Activated CD4-positive, CD25-positive, alpha-beta regulatory T cell treated with anti-CD3 and anti-CD28 coated beads, Interleukin-2, amount 50 U/mL, for 72 hours (primary cell): ENCODE data around the gene C2CD4B.

Source experiments
- DNase-seq: peaks from one replicate; pipeline ENCODE4 v3.0.0; 2021

C2CD4B gene

GRCh38 chr15:62147149-62147548, 17.9 kb downstream of the C2CD4B start:
- no peak for DNase-seq

DNA sequence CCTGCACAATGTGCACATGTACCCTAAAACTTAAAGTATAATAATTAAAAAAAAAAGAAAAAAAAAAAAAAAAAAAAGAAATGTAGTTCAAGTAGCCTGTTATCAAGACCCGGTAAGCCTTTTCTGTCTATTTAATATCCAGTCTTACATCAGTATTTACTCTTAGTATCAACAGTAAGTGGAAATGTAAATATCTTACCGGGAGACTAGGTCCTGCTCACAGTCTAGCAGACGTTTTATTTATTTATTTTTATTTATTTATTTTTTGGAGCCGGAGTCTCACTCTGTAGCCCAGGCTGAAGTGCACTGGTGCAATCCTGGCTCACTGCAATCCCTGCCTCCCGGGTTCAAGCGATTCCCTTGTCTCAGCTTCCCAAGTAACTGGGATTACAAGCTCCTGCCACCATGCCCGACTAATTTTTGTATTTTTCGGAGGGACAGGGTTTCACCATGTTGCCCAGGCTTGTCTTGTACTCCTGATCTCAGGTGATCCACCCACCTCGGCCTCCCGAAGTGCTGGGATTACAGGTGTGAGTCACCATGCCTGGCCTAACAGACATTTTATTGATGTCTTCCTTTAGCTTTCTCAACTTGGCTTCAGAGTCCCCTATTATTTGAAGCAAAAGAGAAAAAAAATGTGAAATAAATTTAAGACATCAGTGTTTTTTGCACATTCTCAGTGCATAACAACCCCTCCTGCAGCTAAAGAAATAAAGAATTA, 19.9 kb downstream of the C2CD4B start:
- no peak for DNase-seq

DNA sequence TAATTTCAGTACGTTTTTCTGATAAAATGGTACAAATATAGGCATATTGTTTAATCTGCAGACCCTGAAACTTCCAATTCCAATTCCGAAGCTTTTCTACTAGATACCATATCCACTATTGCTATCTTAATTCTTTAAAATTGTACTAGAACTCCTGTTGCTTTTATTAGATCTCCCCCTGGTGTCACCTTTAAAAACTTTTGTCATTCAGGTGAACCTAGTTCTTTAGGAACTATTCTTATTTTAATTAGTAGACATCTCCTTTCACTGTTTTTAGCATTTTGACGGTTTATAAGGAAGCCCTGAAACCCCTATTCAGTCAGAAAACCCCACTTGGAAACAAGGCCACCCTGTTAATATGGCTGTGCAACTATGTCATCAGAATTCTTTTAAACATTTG, 22.3 kb downstream of the C2CD4B start:
- no peak for DNase-seq

GRCh38 chr15:62141643-62142588, 23.2 kb downstream of the C2CD4B start:
- DNase-seq, result no peak

DNA sequence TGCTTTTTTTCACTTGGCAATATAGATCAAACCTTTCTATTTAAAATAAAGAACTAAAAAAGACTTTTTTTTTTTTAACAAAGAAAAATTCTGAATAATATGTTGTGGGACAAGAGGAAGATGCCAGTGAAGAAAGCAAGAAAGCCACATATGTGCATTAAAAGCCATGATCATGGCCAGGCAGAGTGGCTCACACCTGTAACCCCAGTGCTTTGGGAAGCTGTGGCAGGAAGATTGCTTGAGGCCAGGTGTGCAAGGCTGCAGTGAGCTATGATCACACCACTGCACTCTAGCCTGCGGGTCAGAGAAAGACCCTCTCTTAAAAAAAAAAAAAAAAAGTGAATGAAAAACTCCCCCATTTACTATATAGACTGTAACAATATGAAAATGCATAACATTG, 23.9 kb downstream of the C2CD4B start:
- DNase-seq, result no peak

- no peak for DNase-seq
These were observed 27.0 kb downstream of the C2CD4B start for GRCh38 chr15:62138124-62138523.

- DNase-seq, result no peak
These were observed 27.9 kb downstream of the C2CD4B start for GRCh38 chr15:62136911-62137865.

DNA sequence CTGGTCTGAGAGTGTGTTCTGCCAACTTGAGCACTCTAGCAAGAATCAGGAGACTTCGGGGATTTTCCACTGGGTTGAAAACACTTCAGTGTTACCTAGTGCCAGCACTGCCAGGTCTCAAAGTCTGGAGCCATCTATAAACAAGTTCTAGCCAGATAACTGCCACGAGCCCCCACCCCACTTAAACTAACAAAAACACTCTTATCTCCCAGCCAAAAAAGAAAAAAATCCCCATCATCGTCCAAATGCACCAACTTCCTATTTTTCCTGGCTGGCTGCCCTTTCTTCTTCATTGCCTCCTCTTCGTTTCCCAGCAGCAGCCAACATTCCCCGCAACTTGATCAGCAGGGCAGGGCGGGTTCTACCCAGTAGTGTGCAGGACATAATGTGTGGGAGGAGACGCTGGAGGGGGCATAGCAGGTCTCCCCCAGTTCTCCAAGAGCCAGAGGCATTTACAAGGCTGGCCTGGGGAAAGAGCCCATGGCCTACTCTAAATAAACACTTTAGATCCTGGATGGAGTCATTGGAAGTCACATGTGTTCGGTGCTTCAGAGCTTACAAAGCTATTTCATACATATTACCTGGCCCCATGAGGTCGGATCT, 29.5 kb downstream of the C2CD4B start:
- no peak for DNase-seq

- no peak for DNase-seq
These were observed 31.9 kb downstream of the C2CD4B start for GRCh38 chr15:62133141-62133540.

GRCh38 chr15:62128916-62129315, 36.2 kb downstream of the C2CD4B start:
- DNase-seq, result no peak

GRCh38 chr15:62126364-62126763, 38.7 kb downstream of the C2CD4B start:
- DNase-seq, result no peak

DNA sequence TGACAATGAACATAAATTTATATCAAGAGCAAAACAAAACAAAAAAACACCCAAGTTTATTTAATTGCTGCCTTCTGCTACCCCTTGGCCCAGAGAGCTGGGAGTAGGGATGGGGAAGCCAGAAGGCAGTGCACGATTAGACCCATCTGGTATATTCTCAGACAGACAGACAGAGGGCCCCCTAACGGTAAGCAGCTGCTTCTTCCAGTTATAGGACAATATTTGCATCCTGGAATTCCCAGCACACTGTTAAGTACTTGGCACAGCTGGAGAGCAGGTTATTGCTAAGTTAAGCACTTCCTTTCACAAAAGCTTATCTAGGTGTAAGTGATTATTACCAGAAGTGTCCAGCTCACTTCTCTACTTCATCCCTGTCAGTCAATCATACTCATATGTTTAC, 39.3 kb downstream of the C2CD4B start:
- no peak for DNase-seq

DNA sequence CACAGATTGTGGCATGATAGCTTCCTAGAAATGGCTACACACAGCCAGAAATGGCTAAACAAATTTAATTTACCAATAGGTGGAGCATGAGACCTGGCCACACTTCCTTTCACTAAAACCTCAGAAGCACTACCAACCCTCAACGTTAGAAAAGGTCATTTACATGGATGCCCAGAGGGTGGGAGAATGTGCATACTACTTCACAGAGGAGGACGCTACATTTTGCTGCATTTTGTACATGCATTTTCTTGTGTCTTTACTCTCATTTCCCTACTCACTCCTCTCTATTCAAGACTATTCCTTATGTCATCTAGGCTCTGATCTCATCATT, 40.1 kb downstream of the C2CD4B start:
- DNase-seq, result no peak

DNA sequence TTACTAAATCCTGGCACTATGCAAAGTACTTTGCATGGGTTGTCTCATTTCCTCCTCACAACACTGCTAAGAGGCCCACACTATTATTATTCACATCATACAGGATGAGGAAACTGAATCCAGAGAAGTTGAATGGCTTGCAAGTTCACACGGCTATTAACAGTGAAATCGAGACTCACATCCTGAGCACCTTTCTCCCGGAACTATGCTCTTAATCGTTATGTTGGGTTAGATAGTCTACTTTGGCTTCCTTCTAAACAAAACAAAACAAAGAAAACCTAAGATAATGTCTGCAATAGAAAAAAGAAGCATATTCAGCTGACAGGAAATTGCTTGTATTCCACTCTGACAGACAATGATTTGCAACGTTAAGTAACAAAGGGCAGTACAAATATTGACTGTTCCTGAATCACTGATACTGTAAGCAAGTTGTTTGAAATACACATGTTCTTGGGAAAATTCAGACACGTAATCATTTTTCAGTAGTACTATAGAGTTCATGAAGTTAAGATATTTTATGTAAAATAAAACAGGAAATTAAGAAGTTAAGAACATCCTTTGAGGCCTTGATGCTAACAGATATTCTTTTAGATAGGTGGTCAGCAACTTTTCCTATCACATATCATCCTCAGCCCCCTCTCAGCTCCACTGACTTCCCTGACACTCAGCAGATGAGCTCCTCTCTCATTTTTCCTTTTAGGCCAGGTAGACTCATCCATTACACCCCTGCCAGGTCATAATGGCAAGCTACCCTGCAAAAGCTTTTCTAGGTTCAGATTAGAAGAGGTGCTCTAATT, 40.7 kb downstream of the C2CD4B start:
- no peak for DNase-seq

DNA sequence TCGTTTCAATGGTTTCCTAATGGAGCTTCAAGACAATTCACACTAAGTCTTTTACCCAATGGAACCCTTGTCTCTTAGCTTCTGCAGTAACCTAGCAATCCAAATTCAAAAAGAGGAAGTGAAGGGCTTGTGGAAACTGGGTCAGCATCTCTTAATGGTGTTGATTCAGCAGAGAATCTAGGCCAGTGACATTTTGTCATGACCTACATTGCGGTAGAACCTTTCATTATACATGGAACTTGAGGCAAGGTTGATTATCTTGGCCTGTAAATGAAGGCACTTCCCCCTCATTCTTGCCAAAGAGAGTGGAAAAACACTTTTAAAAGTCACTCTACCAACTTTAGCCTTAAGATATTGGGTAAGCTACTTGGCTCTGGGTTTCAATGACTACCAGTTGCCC, 42.8 kb downstream of the C2CD4B start:
- no peak for DNase-seq

DNA sequence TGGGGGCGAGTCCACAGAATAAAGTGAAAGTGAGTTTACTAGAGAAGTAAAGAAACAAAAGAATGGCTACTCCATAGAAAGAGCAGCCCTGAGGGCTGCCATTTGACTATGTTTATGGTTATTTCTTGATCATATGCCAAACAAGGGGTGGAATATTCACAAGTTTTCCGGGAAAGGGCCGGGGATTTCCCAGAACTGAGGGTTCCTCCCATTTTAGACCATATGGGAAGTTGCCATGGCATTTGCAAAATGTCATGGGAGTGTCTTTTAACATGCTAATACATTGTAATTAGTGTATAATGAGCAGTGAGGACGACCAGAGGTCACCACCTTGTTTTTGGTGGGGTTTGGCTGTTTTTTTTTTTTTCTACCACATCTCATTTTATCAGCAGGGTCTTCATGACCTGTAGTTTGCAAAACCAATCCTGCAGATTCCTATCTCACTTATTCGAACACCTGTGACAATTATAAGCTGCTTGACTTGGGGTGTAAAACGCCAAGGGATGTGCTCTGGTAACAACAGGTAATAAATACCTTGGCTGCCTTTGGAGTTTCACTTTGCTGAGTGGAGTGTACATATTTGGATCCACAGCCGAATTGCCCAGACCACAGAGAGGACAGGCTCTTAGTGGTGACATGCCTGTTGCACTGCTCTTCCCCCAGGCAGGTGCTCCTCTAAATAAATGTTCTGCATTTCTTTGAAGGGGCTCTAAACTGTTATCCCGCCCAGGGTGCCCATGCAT, 43.6 kb downstream of the C2CD4B start:
- no peak for DNase-seq

DNA sequence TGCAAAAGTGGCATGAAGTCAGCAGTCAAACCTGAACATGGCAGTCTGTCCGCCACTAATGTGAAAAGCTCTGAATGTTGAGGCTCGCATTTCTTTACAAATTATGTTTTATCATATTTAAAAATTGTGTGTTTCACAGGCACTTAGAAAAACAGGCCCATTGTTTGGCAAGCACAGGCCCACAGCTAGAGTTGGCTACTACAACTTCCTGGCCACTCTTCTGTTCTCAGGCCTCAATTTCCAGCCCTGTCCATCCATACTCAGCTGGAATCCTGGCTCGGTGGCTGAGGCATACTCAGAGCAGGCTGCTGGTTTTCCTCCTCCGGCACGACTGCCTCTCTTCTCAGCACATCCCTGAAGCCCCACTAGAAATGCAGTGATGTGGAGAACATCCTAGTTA, 44.3 kb downstream of the C2CD4B start:
- no peak for DNase-seq

DNA sequence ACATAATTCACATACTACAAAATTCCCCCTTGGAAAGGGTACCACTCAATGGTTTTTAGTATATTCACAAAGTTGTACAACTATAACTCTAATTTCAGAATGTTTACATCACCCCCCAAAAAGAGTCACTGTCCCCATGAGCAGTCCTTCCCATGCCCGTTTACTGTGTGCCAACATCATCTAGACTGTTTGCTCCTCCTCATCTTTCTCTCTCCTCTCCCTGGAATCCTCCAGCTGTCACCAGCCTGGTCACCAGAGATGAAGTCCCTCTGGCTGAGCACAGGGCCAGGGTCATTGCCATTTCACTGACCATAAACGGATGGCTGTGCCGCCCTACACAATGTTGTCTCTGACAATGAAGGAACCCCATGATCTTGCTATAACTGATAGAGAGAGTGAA, 45.2 kb downstream of the C2CD4B start:
- DNase-seq, result no peak

DNA sequence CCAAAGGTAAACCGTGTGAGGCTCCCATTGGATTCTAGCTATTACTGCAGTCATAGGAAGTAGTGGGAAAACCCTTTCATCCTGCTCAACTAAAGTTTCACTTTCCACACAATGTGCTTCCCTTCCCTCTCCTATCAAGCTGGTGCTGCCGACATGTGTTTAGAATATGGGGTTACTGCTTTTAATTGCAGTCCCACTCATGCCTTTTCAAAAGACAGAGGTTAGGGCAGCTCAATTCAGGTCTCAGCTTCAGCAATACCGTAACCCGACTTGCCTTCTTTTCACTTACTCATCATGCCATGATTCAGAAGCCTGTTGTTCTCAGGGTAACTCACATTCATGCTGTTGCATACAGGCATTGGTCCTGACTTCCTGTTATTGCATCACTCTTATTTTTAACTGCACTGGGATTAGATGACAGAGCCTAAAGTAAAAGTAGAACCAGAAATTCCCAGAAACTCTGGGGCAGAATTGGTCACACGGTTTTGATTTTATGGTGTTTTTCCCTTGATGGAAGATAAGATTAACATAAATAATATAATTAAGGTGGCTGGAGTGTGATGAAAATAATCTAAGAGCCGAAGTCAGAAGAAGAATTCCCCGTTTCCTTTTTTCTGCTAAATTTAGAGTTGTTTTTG, 45.7 kb downstream of the C2CD4B start:
- DNase-seq, result no peak

- DNase-seq, result no peak
These were observed 46.4 kb downstream of the C2CD4B start for GRCh38 chr15:62118520-62119226.
